PC-3 (cell line): ENCODE measurements around the gene USF1. TPM values are rescaled to one million over a fixed set of nuclear protein-coding genes. Genes with fewer than 3 reads are reported as not detected.
"Not testable (repeated sequence)": the region's sequence is repeated elsewhere in the genome, so short reads cannot be mapped to it uniquely, and the experiment has no call there.

ENCODE experiments used
- ATAC-seq: fragments of 200-7000 bp; cut with Tn5 transposase; 2 replicates; pipeline ENCODE4 v1.9.1; 2020; ENCODE audit warnings: mild to moderate bottlenecking, moderate library complexity
- BruUV-seq: library from RNA; stranded (reverse); fragments of 400-500 nt; replicated peaks from 2 replicates; lab custom pipeline; 2021; lab: Mats Ljungman, UMichigan
- CTCF ChIA-PET: fragments of 300-600 bp; sonication (Branson Sonifier 250); formaldehyde crosslinking; loops from one replicate; lab custom pipeline; 2022; ENCODE audit warnings: antibody characterized with exemption; lab: Charles Lee
- POLR2A ChIA-PET: fragments of 300-600 bp; sonication (Branson Sonifier 250); formaldehyde crosslinking; loops from one replicate; lab custom pipeline; 2022; ENCODE audit warnings: antibody characterized with exemption; ENCODE audit not compliant: unreplicated experiment; lab: Charles Lee
- DNase-seq: peaks from one replicate; pipeline ENCODE4 v3.0.0-alpha.2; 2015
- H2AFZ ChIP-seq: fragments of 300-600 bp; sonication (generic); 2 replicates; pipeline ENCODE4 v1.6.0; 2016; ENCODE audit warnings: antibody characterized with exemption, low read length
- H3F3A ChIP-seq: fragments of 300-600 bp; sonication (generic); one replicate; pipeline ENCODE4 v1.6.0; 2017; ENCODE audit warnings: antibody characterized with exemption, low read length, control low read depth, mild to moderate bottlenecking; ENCODE audit not compliant: unreplicated experiment
- H3K27ac ChIP-seq: fragments of 300-600 bp; sonication (generic); 2 replicates; pipeline ENCODE4 v1.5.1; 2016; ENCODE audit warnings: mild to moderate bottlenecking, low read length
- H3K27me3 ChIP-seq: fragments of 300-600 bp; sonication (generic); 2 replicates; pipeline ENCODE4 v1.6.1; 2016; ENCODE audit warnings: low read length, mixed read lengths
- H3K36me3 ChIP-seq: fragments of 300-600 bp; sonication (generic); 2 replicates; pipeline ENCODE4 v1.6.1; 2016; ENCODE audit warnings: low read depth, mixed run types, low read length, mixed read lengths
- H3K4me1 ChIP-seq: fragments of 300-600 bp; sonication (generic); 2 replicates; pipeline ENCODE4 v1.5.1; 2016; ENCODE audit warnings: low read length; ENCODE audit not compliant: insufficient read depth
- H3K4me2 ChIP-seq: fragments of 300-600 bp; sonication (generic); 2 replicates; pipeline ENCODE4 v1.6.0; 2016; ENCODE audit warnings: low read length
- H3K4me3 ChIP-seq: fragments of 300-600 bp; sonication (generic); 2 replicates; pipeline ENCODE4 v1.5.1; 2016; ENCODE audit warnings: mild to moderate bottlenecking, low read length, mixed read lengths
- H3K79me2 ChIP-seq: fragments of 300-600 bp; sonication (generic); 2 replicates; pipeline ENCODE4 v1.6.1; 2017; ENCODE audit warnings: low read length, mixed read lengths
- H3K9ac ChIP-seq: fragments of 300-600 bp; sonication (generic); 2 replicates; pipeline ENCODE4 v1.6.0; 2016; ENCODE audit warnings: mild to moderate bottlenecking, low read length
- H3K9me2 ChIP-seq: fragments of 300-600 bp; sonication (generic); replicated peaks from 2 replicates; pipeline ENCODE4 v1.6.1; 2016; ENCODE audit warnings: mixed run types, low read length, mixed read lengths
- H3K9me3 ChIP-seq: fragments of 300-600 bp; sonication (generic); 2 replicates; pipeline ENCODE4 v1.6.1; 2016; ENCODE audit warnings: low read length, mixed read lengths
- H4K20me1 ChIP-seq: fragments of 300-600 bp; sonication (generic); 2 replicates; pipeline ENCODE4 v1.6.1; 2016; ENCODE audit warnings: low read length, mixed read lengths
- EZH2 ChIP-seq: fragments of 300-600 bp; sonication (generic); IDR thresholded peaks from one replicate; pipeline ENCODE4 v1.6.1; 2017; ENCODE audit warnings: antibody characterized with exemption, mild to moderate bottlenecking, low read length; ENCODE audit not compliant: unreplicated experiment
- EZH2phosphoT487 ChIP-seq: fragments of 300-600 bp; sonication (generic); IDR thresholded peaks from 2 replicates; pipeline ENCODE4 v1.6.1; 2018; ENCODE audit warnings: mild to moderate bottlenecking, antibody characterized with exemption, low read length, borderline replicate concordance
- intact Hi-C: fragments of 100-400 bp; cut with micrococcal nuclease; formaldehyde crosslinking; loops from 2 replicates; pipeline ENCODE4 v1.9.0; 2023
- total RNA-seq: library from RNA; depleted of rRNA; stranded (reverse); fragments of >200 nt; gene quantifications from 2 replicates; pipeline ENCODE4 v1.2.3, GENCODE V29; 2014
- TF ChIP-seq, protein P1 (sequence below): fragments of 300-600 bp; sonication (generic); conservative IDR thresholded peaks from 2 replicates; pipeline ENCODE4 v1.5.1; 2017; ENCODE audit warnings: antibody characterized with exemption, low read depth, mild to moderate bottlenecking, low read length

USF1 gene
- total RNA-seq, 1 experiment from 2014 or later = 113 TPM

DNA sequence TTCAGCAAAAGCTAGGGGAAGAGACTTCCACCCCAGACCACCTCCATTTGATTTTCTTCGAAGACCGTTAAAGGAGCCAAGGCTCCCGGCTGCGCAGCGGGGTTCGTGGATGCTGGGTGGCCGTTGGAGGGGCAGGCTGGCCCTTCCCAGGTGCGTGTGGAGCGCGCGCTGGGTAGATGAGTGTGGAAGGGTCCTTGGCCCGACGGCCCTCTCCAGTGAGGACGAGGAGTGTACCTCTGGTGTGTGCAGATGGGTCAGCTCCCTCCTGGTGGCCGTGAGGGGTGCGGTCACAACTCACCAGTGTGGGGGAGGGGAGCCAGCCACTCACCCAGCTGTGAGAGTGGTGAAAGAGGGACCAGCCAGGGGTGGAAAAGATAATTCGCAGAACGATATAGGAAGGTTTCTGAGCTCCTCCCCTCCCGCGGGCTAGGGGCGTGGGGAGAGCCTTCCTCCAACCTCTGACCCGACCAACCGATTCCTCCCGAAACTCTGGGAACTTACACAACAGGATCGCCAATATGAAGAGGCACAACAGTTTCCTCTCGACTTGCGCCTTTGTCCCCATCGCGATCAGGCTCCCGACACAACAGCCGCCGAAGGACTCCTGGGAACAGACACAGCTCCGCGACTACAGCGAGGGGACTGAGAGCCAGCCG is 25.1 kb downstream of the USF1 start, which contains the start of gene F11R:
Gene F11R, minus strand, starts transcription at position 644 of the 656 bp plus-strand sequence. Its CDS starts 79 bp downstream, at position 565.
- no peak for TF ChIP-seq EZH2phosphoT487
- TF ChIP-seq, protein P1, sequence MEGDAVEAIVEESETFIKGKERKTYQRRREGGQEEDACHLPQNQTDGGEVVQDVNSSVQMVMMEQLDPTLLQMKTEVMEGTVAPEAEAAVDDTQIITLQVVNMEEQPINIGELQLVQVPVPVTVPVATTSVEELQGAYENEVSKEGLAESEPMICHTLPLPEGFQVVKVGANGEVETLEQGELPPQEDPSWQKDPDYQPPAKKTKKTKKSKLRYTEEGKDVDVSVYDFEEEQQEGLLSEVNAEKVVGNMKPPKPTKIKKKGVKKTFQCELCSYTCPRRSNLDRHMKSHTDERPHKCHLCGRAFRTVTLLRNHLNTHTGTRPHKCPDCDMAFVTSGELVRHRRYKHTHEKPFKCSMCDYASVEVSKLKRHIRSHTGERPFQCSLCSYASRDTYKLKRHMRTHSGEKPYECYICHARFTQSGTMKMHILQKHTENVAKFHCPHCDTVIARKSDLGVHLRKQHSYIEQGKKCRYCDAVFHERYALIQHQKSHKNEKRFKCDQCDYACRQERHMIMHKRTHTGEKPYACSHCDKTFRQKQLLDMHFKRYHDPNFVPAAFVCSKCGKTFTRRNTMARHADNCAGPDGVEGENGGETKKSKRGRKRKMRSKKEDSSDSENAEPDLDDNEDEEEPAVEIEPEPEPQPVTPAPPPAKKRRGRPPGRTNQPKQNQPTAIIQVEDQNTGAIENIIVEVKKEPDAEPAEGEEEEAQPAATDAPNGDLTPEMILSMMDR = peak; percentile 32; the same call in 1 of the 2 replicates
- BruUV-seq = TSS peak; percentile 77

DNA sequence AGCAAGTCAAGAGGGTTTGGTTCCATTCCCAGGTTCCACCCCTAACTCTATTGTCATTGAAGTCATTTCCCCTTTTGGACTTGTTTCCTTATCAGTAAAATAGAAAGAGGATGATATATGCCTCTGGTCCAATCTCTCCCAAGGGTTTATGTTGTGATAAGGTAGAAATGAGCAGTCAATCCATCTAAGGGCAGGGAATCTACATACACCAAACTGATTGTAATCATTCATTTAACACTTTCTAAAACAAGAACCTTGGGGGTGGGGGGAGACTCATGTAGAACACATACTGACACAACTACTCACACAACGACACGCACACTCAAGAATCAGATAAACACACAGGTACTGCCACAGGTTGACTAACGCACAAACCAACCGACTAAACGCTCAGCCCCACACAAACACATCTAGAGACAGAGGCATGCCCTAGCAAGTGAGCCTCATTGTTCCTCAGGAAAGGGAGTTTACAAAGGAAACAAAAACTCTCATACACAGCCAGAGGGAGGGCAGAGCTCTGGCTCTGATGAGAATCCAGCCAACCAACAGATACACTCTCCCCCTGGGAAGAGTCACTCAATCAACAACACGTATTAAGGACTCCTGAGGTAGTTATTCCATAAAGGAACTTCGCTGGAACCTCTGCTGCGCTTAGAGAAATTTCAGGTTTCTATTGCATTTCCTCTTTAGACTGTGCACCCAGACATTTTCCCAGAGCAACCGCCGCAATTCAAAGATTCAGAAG is 25.9 kb downstream of the USF1 start:
- peaks cover 31% of the 10 kb centered on the region for H4K20me1 ChIP-seq
- ATAC-seq = peak; percentile 19
- H3K9me3 ChIP-seq = no peaks in the 10 kb centered on the region
- peaks cover 54% of the 10 kb centered on the region for H3K79me2 ChIP-seq
- BruUV-seq = no TSS peak
- H3K9ac ChIP-seq = peak overlapping the region; percentile 90
- peak overlapping the region; percentile 60; the same call in 1 of the 2 replicates for H2AFZ ChIP-seq
- no peaks in the 10 kb centered on the region for H3K27me3 ChIP-seq
- TF ChIP-seq EZH2 (no peak), EZH2phosphoT487 (no peak)
- TF ChIP-seq, protein P1 = no peak
- CTCF ChIA-PET = interaction anchor here (0.5 to 2.8 kb wide), 3 partner anchors 22 to 78 kb away, joined by 3 to 54 read pairs (median 9); no protein-coding TSS in a partner anchor
- peak overlapping the region; percentile 88 for H3K4me3 ChIP-seq
- H3K27ac ChIP-seq = peak overlapping the region; percentile 83
- H3K36me3 ChIP-seq = no peaks in the 10 kb centered on the region; the same call in 1 of the 2 replicates
- peaks cover 47% of the 10 kb centered on the region for H3K4me1 ChIP-seq
- DNase-seq = peak; percentile 64
- intact Hi-C loops = loop anchor here (2.0 to 10.0 kb wide), 2 partner anchors 23 to 95 kb away; partner anchors contain the start of genes NIT1 and PFDN2
- H3K4me2 ChIP-seq = peak overlapping the region; percentile 95
- POLR2A ChIA-PET = interaction anchor here (0.6 to 1.7 kb wide), 4 partner anchors 24 to 299 kb away, joined by 8 to 15 read pairs (median 10); partner anchors contain the start of gene USF1
- H3F3A ChIP-seq = peaks cover 4% of the 10 kb centered on the region
- no peaks in the 10 kb centered on the region for H3K9me2 ChIP-seq

More for the DNA sequence above, 25.1 kb downstream of the USF1 start, which contains the start of gene F11R:
- H3K4me1 ChIP-seq = peaks cover 50% of the 10 kb centered on the region
- DNase-seq (peak; percentile 62), ATAC-seq (peak; percentile 32)
- H3K4me3 ChIP-seq = peak within 1 kb of the TSS; percentile 88
- peak within 1 kb of the TSS; percentile 95 for H3K4me2 ChIP-seq
- H2AFZ ChIP-seq = peak within 1 kb of the TSS; percentile 60
- no peaks in the 10 kb centered on the region for H3K9me3 ChIP-seq
- peaks cover 50% of the 10 kb centered on the region for H3K79me2 ChIP-seq
- intact Hi-C loops = loop anchor here (2.0 to 10.0 kb wide), 2 partner anchors 24 to 94 kb away; partner anchors contain the start of genes NIT1 and PFDN2
- H3F3A ChIP-seq = peaks cover 4% of the 10 kb centered on the region
- no peaks in the 10 kb centered on the region for H3K27me3 ChIP-seq
- H3K27ac ChIP-seq = peak within 1 kb of the TSS; percentile 95
- ChIA-PET CTCF (interaction anchor here (0.5 to 2.8 kb wide), 4 partner anchors 16 to 77 kb away, joined by 3 to 54 read pairs (median 8); no protein-coding TSS in a partner anchor), POLR2A (interaction anchor here (0.5 to 1.7 kb wide), 11 partner anchors 23 to 363 kb away, joined by 3 to 18 read pairs (median 6); partner anchors contain the start of genes DEDD, NDUFS2 and USF1)
- H3K36me3 ChIP-seq = no peaks in the 10 kb centered on the region; the same call in 1 of the 2 replicates
- H3K9ac ChIP-seq = peak within 1 kb of the TSS; percentile 90
- peaks cover 31% of the 10 kb centered on the region for H4K20me1 ChIP-seq
- H3K9me2 ChIP-seq = no peaks in the 10 kb centered on the region

DNA sequence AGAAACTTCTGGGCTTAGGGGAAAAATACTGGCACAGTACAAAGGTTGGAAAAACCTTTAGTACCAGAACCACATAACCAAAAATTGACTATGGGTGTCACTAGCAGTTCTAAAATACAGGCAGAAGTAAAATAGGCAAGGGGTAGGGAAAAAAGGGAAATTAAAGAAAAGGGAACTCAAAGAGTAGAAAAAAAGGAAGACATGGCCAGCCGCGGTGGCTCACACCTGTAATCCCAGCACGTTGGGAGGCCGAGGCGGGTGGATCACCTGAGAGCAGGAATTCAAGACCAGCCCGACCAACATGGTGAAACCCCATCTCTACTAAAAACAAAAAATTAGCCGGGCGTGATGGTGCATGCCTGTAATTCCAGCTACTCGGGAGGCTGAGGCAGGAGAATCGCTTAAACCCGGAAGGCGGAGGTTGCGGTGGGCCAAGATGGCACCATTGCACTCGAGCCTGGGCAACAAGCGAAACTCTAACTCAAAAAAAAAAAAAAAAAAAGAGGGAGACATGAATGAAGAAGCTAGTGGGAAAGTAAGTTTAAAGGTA is 26.6 kb downstream of the USF1 start:
- H3K36me3 ChIP-seq, H3K9ac ChIP-seq, H3K27me3 ChIP-seq, H2AFZ ChIP-seq, H3K27ac ChIP-seq, H3K9me3 ChIP-seq, intact Hi-C loops, DNase-seq, BruUV-seq, H3F3A ChIP-seq, H3K9me2 ChIP-seq, ATAC-seq, CTCF ChIA-PET: not testable (repeated sequence)
- peaks cover 58% of the 10 kb centered on the region for H3K79me2 ChIP-seq
- H4K20me1 ChIP-seq = peaks cover 35% of the 10 kb centered on the region
- POLR2A ChIA-PET = interaction anchor here (0.6 to 0.7 kb wide), 3 partner anchors 22 to 298 kb away, joined by 8 to 18 read pairs (median 9); no protein-coding TSS in a partner anchor
- H3K4me1 ChIP-seq = peaks cover 51% of the 10 kb centered on the region
- H3K4me3 ChIP-seq = peak overlapping the region; percentile 88
- H3K4me2 ChIP-seq = peak overlapping the region; percentile 95
